Measurements from ENCODE around the gene DCTN5.

Gene DCTN5

DNA sequence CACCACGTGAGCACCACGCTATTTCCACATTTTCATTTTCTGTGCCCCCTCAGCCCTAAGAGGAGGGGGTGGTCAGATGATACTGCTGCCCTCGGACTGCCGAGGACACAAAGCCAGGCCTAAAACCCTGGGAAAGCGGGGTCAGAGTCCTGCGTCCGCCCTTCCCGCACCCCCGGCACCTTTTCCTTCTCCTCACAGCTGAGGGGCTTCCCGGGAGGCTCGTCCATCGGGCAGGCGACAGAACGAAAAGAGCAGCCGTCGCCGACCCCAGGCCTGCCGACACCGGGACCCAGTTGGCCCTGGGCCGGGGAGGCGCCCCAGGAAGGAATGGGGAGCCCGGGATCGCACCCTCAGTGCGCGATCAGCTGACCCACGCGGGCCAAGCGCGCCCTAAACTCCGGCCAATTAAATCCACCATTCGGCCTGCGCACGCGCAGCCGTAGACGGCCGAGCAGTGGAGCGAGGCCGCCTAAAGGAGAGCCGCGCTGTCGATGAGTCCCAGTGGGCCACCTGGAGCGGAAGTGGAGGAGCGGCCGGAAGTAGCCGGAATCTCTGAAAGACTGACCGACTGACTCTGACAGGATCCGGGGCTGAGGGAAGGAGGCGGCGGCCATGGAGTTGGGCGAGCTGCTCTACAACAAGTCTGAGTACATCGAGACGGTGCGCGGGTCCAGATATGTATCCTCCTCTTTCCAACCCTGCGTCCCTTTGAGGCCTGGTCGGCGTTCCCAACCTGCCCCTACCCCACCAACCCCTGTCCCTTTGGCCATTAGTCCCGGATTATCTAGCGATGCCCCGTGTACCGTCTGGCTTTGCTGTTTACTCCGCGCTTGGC, at the start of gene DCTN5, which contains the start of gene PALB2:
Gene DCTN5, plus strand, starts transcription at position 536 of the 835 bp plus-strand sequence. Its CDS starts 77 bp downstream, at position 613.
Gene PALB2, minus strand, starts transcription at position 380 of the 835 bp plus-strand sequence. Its CDS starts 153 bp downstream, at position 227.
- no peaks in the 10 kb centered on the region for H3K27me3 ChIP-seq (ENCODE audit: insufficient read depth, low read depth)
- H3K36me3 ChIP-seq (ENCODE audit: insufficient read depth), result peaks cover 6% of the 10 kb centered on the region; the same call in 1 of the 2 replicates
- H3K4me3 ChIP-seq (IDR thresholded peaks at IDR 0.05; ENCODE audit: insufficient read depth, low read depth, low read length), result no peak within 1 kb of the TSS
- peak within 1 kb of the TSS; percentile 38 for H3K27ac ChIP-seq
- TF ChIP-seq, protein P1, sequence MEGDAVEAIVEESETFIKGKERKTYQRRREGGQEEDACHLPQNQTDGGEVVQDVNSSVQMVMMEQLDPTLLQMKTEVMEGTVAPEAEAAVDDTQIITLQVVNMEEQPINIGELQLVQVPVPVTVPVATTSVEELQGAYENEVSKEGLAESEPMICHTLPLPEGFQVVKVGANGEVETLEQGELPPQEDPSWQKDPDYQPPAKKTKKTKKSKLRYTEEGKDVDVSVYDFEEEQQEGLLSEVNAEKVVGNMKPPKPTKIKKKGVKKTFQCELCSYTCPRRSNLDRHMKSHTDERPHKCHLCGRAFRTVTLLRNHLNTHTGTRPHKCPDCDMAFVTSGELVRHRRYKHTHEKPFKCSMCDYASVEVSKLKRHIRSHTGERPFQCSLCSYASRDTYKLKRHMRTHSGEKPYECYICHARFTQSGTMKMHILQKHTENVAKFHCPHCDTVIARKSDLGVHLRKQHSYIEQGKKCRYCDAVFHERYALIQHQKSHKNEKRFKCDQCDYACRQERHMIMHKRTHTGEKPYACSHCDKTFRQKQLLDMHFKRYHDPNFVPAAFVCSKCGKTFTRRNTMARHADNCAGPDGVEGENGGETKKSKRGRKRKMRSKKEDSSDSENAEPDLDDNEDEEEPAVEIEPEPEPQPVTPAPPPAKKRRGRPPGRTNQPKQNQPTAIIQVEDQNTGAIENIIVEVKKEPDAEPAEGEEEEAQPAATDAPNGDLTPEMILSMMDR (conservative IDR thresholded peaks at IDR 0.05; ENCODE audit: low read depth, low read length), result no peak
- no peaks in the 10 kb centered on the region for H4K20me1 ChIP-seq (ENCODE audit: insufficient read depth)
- H2AFZ ChIP-seq (ENCODE audit: low read depth), result peak within 1 kb of the TSS; percentile 87
- H3K4me1 ChIP-seq (ENCODE audit: low read depth, poor library complexity, severe bottlenecking), result peaks cover 19% of the 10 kb centered on the region
- H3K9ac ChIP-seq, result peak within 1 kb of the TSS; percentile 80
- peaks cover 44% of the 10 kb centered on the region for H3K79me2 ChIP-seq (ENCODE audit: insufficient read depth, low read depth)
- H3K4me2 ChIP-seq, result peak within 1 kb of the TSS; percentile 97

- H2AFZ ChIP-seq (ENCODE audit: low read depth), result no peak overlapping the region
- H3K27me3 ChIP-seq (ENCODE audit: insufficient read depth, low read depth), result no peaks in the 10 kb centered on the region
- peaks cover 25% of the 10 kb centered on the region for H3K4me1 ChIP-seq (ENCODE audit: low read depth, poor library complexity, severe bottlenecking)
- no peak overlapping the region for H3K27ac ChIP-seq
- TF ChIP-seq, protein P1 (conservative IDR thresholded peaks at IDR 0.05; ENCODE audit: low read depth, low read length), result no peak
- no peak overlapping the region for H3K9ac ChIP-seq
- H3K4me3 ChIP-seq (IDR thresholded peaks at IDR 0.05; ENCODE audit: insufficient read depth, low read depth, low read length), result no peak overlapping the region
- peaks cover 67% of the 10 kb centered on the region for H3K79me2 ChIP-seq (ENCODE audit: insufficient read depth, low read depth)
- no peaks in the 10 kb centered on the region; the same call in 1 of the 2 replicates for H3K36me3 ChIP-seq (ENCODE audit: insufficient read depth)
- H4K20me1 ChIP-seq (ENCODE audit: insufficient read depth), result peaks cover 9% of the 10 kb centered on the region; the same call in 1 of the 2 replicates
- peak overlapping the region; percentile 100; the same call in 1 of the 2 replicates for H3K4me2 ChIP-seq
Observed at GRCh38 chr16:23594186-23594585, 47.1 kb upstream of the DCTN5 start.

GRCh38 chr16:23595246-23595950, 45.9 kb upstream of the DCTN5 start:
- TF ChIP-seq, protein P1 (conservative IDR thresholded peaks at IDR 0.05; ENCODE audit: low read depth, low read length), result no peak
- Histone ChIP-seq H2AFZ (ENCODE audit: low read depth) (peak overlapping the region; percentile 81), H3K36me3 (ENCODE audit: insufficient read depth) (no peaks in the 10 kb centered on the region; the same call in 1 of the 2 replicates)

DNA sequence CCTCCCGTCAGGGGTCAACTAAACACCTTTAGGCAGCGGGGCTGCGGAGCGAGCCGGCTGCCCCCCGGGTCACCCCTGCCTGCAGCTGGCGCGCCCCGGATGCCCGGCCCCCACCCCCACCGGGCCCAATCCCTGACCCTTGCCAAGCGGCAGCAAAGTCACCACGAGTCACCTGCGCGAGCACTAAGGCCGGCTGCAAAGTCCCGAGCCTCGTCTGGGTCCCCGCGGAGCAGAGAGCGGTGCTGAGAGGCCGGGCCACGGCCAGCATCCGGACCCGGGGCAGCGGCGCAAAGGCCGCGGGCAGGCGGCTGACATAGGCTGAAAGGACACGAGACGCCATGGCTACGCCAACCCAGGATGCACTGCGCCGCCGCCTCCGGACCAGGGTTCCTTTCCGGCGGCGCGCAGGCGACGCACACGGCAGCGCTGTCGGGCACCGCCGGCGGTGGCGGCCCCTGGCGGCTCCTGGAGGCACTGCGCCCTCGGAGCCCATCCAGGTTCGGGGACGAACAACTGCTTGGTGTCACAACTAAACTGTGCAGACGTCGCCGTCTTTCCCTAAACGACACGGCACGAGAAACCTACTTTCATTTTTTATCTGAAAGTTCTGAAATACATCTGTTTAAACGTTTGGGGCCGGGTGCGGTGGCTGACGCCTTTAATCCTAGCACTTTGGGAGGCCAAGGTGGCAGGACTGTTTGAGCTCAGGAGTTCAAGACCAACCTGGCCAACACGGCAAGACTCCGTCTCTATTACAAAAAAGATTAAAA, 45.1 kb upstream of the DCTN5 start, which contains the start of gene NDUFAB1:
Gene NDUFAB1, minus strand, starts transcription at position 366 of the 770 bp plus-strand sequence. Its CDS starts 26 bp downstream, at position 340.
- Histone ChIP-seq H4K20me1 (ENCODE audit: insufficient read depth) (peaks cover 9% of the 10 kb centered on the region; the same call in 1 of the 2 replicates), H3K4me2 (peak within 1 kb of the TSS; percentile 100), H2AFZ (ENCODE audit: low read depth) (peak within 1 kb of the TSS; percentile 81), H3K27ac (peak within 1 kb of the TSS; percentile 63), H3K27me3 (ENCODE audit: insufficient read depth, low read depth) (no peaks in the 10 kb centered on the region), H3K36me3 (ENCODE audit: insufficient read depth) (no peaks in the 10 kb centered on the region; the same call in 1 of the 2 replicates), H3K9ac (peak within 1 kb of the TSS; percentile 84), H3K79me2 (ENCODE audit: insufficient read depth, low read depth) (peaks cover 48% of the 10 kb centered on the region), H3K4me1 (ENCODE audit: low read depth, poor library complexity, severe bottlenecking) (peaks cover 25% of the 10 kb centered on the region), H3K4me3 (IDR thresholded peaks at IDR 0.05; ENCODE audit: insufficient read depth, low read depth, low read length) (no peak within 1 kb of the TSS)
- TF ChIP-seq, protein P1 (conservative IDR thresholded peaks at IDR 0.05; ENCODE audit: low read depth, low read length), result peak; percentile 78

More at GRCh38 chr16:23595246-23595950, 45.9 kb upstream of the DCTN5 start:
- Histone ChIP-seq H3K4me3 (IDR thresholded peaks at IDR 0.05; ENCODE audit: insufficient read depth, low read depth, low read length) (no peak overlapping the region), H4K20me1 (ENCODE audit: insufficient read depth) (peaks cover 9% of the 10 kb centered on the region; the same call in 1 of the 2 replicates), H3K9ac (peak overlapping the region; percentile 84), H3K27ac (peak overlapping the region; percentile 63), H3K79me2 (ENCODE audit: insufficient read depth, low read depth) (peaks cover 55% of the 10 kb centered on the region), H3K4me2 (peak overlapping the region; percentile 100), H3K4me1 (ENCODE audit: low read depth, poor library complexity, severe bottlenecking) (peaks cover 25% of the 10 kb centered on the region), H3K27me3 (ENCODE audit: insufficient read depth, low read depth) (no peaks in the 10 kb centered on the region)

All from KMS-11 (cell line).